Fibroblast of skin of abdomen (primary cell): ENCODE measurements around the gene ARHGAP26.
"Not testable (repeated sequence)": the region's sequence is repeated elsewhere in the genome, so short reads cannot be mapped to it uniquely, and the experiment has no call there.

Experiments
- DNase-seq: peaks from one replicate; pipeline ENCODE4 v3.0.0-alpha.2; 2013

ARHGAP26 gene

GRCh38 chr5:143094608-143095007, 324.4 kb downstream of the ARHGAP26 start:
- DNase-seq: not testable (repeated sequence)

DNA sequence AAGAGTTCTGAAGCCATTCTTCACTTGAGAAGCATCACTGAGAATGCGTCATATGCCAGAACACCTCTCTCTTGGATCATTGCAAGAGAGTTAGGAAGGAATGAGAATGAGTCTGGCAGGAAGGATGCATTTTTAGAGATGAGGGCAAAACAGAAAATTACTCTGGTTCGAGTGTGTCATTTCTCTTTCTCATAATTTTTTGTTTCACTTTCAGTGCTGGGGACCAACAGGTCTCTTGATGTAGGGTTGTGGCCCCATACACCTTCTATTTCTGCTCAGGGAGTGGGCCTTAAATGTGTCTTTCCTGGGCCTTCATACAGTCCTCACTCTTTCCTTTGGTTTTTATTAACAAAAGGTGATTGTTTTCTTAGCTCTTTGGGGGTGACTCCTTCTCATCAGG, 330.9 kb downstream of the ARHGAP26 start:
- no peak for DNase-seq

DNA sequence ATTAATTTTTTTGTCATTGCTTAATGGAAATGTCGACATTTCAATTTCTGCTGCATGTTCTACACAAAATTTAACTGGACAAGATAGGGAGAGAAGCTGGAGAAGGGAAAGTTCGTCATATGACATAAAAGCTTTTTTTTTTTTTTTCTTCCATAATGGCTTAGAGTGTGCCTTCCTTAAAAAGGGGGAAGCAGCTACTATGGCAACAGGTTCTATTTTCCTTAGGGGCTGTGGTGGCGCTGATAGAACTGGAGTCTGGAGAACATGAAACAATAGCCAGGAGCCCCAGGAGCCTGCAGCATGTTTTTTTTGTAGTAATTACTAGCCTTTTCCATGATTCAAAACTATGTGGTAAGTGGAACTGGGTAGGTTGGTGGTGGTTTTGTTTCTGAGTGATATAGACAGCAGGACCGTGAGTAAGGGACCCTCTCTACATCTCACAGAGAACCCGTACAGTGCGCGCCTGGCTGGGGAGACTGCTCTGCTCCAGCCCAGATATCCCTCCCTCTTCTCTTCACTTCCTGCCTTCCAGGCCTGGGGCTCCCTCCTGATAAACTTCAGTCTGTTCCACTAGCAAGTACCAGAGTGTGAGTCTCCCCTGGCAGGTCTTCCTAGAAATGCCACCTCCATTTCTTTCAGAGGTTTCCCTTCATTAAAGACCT, 331.7 kb downstream of the ARHGAP26 start:
- DNase-seq: no peak

GRCh38 chr5:143102411-143102810, 332.2 kb downstream of the ARHGAP26 start:
- DNase-seq: no peak

GRCh38 chr5:143105216-143105905, 335.2 kb downstream of the ARHGAP26 start:
- no peak for DNase-seq

GRCh38 chr5:143106174-143106573, 336.0 kb downstream of the ARHGAP26 start:
- peak; percentile 71 for DNase-seq

- DNase-seq: no peak
These were observed 338.4 kb downstream of the ARHGAP26 start for GRCh38 chr5:143108498-143109128.

GRCh38 chr5:143110591-143110990, 340.4 kb downstream of the ARHGAP26 start:
- DNase-seq: no peak

DNA sequence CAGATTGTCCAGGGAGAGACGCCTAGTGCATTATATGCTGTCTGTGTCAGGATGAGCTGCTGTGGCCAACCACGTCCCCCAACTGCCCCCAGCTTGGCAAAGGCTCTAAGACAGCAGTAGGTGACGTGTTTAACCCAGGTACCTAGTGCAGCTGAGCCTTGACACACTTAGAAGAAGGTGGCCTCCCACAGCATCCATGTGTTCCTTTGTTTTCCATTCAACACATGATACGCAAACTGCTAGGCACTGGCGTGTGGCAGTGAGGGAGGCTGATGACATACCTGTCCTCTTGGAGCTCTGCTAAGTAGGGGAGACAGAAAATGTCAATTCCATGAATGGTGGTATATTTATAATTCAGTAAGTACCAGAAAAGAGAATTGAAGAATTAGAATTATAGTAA, 341.6 kb downstream of the ARHGAP26 start:
- no peak for DNase-seq

DNA sequence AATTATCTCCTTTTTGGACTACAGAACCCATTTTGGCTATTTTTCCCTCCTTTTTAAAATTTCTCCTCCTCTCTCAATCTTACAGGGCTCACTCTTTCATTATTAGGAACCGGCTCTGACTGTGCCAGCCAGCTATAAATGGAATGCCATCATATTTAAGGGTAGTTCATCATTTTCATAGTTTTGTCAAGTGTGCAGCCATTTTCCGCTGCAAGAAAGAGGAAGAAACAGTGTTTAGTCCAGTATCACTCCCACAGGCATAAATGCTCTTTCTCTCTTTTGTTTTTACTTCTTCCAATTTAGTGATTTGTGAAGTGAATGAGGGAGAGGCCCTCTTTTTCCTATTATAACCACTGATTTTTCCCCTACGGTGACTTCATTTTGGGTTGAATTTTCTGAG, 343.3 kb downstream of the ARHGAP26 start:
- DNase-seq: no peak

- no peak for DNase-seq
These were observed 344.3 kb downstream of the ARHGAP26 start for GRCh38 chr5:143114481-143114880.

DNA sequence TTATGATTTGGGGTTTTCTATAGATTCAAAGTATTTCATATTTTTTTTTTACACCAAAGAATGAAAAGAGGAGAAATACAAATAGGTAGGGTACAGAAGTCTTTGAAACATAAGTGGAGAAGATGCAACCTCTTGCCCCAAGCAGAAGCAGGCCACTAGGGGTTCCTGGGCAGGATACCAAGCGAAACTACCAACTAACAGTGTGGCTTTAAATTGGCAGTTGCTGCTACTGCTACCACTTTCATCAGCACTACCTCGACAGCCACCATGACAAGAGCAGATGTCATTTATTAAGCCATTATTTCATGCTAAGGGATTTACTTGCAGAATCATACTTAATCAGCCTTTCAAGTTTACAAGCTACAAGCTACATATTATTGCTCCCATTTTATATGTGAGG, 345.2 kb downstream of the ARHGAP26 start:
- no peak for DNase-seq

DNA sequence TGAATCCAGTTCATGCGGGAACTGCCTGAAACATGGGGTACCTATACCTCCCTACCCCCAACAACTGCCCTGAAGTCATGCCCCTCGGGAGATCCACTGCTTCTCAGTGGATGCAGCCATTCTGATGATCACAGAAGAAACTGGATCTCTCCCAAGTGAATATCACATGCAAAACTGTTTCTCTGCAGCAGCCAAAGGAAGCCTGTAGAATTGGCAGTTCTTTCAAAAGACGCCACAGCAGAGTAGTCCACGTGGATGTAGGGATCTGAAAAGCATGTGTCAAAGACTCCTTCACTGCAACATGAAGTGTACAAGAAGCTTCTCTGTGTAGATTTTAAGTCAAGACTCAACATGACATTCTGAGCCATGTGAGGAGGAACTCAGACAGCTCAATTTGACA, 346.6 kb downstream of the ARHGAP26 start:
- DNase-seq: no peak

GRCh38 chr5:143117821-143118220, 347.6 kb downstream of the ARHGAP26 start:
- DNase-seq: no peak

GRCh38 chr5:143118222-143118621, 348.0 kb downstream of the ARHGAP26 start:
- DNase-seq: no peak

DNA sequence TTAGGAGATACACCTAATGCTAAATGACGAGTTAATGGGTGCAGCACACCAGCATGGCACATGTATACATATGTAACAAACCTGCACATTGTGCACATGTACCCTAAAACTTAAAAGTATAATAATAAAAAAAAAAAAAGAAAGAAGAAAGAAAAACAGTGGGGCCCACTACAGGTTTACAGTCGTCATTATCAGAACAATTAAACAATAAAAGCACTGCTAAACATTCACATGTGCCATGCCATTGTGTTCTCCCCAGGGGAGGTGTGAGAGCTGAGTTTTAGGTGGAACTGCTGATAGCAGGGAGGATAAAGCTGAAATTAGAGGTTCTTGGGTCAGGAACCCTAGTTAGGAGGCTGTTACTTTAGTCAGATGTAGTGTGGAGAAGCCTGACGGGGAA, 348.6 kb downstream of the ARHGAP26 start:
- not testable (repeated sequence) for DNase-seq

- no peak for DNase-seq
These were observed 349.2 kb downstream of the ARHGAP26 start for GRCh38 chr5:143119291-143119769.

- no peak for DNase-seq
These were observed 349.7 kb downstream of the ARHGAP26 start for GRCh38 chr5:143119881-143120341.

GRCh38 chr5:143120460-143121134, 350.4 kb downstream of the ARHGAP26 start:
- no peak for DNase-seq

DNA sequence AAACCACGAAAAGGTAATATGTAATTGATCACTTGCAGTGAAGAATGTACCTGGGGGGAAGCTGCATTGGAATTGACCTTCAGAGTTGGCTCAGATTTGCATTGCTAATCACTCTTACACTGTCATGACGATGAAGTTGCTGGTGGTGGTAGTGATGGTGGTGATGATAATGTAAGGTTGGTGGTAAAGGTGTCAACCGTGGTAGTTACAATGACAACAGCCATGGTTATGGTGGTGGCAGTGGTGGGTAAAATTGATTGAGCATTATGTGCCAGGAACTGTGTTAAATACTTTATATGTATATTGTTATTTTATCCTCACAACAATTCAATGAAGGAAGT, 350.9 kb downstream of the ARHGAP26 start:
- no peak for DNase-seq

- no peak for DNase-seq
These were observed 354.4 kb downstream of the ARHGAP26 start for GRCh38 chr5:143124593-143124992.

DNA sequence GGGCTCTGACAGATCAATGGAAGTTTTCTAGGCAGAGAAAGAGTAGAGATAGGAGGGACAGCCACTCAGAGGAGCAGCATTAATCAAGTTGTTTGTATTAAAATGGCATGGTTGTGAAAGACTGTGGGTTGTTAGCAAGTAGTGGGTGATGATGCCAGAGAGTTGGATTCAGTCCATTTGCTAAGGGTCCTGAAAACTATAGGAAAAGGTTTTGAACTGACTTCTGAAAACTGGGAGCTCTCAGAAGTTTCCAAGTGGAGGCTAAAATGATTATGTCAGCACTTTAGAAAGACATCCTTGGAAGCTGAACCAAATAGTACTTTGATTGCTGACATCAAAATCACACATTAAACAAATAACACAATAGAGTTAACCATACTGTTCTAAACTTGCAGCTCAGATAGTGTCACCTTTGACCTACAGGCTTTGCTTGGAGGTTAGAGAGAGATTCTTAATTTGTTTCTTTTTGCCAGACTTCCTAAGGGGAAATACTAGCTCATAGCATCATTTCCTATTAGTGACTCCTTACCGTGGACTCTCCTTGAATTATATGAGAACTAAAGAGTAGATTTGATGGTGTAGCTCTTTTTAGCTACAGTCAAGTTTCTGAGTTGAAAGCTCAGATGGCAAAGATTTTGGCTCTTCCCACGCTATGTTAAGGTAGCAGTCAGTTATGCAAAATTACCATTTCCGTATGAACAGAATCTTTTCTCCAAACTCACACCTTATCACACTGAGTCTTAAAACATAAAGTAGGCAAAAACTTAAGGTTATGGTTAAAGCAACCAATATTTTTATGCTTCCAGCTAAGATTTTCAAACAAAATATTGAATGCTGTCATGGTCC, 356.2 kb downstream of the ARHGAP26 start:
- DNase-seq: no peak
